Hepatocyte (in vitro differentiated cells): Measurements from ENCODE around the gene TH. TPM values are rescaled to one million over a fixed set of nuclear protein-coding genes. Genes with fewer than 3 reads are reported as not detected.
A peak's percentile ranks its signal among the peaks of the same experiment; 100 is the strongest.

Source experiments
- DNase-seq: peaks from one replicate; pipeline ENCODE4 v3.0.0-alpha.2; 2016; ENCODE audit warnings: low spot score
- H2AFZ ChIP-seq: fragments of 200-600 bp; sonication (generic); 2 replicates; pipeline ENCODE4 v1.6.0; 2016; ENCODE audit warnings: antibody characterized with exemption, mild to moderate bottlenecking
- H3K27ac ChIP-seq: fragments of 200-600 bp; sonication (generic); 2 replicates; pipeline ENCODE4 v1.5.1; 2016; ENCODE audit warnings: mild to moderate bottlenecking
- H3K27me3 ChIP-seq: fragments of 200-600 bp; sonication (generic); 2 replicates; pipeline ENCODE4 v1.6.1; 2016
- H3K36me3 ChIP-seq: fragments of 200-600 bp; sonication (generic); replicated peaks from 2 replicates; pipeline ENCODE4 v1.5.1; 2016; ENCODE audit warnings: low read depth; ENCODE audit not compliant: insufficient read depth
- H3K4me1 ChIP-seq: fragments of 200-600 bp; sonication (generic); 2 replicates; pipeline ENCODE4 v1.5.1; 2016; ENCODE audit warnings: mild to moderate bottlenecking, moderate library complexity; ENCODE audit not compliant: insufficient read depth
- H3K4me2 ChIP-seq: fragments of 200-600 bp; sonication (generic); 2 replicates; pipeline ENCODE4 v1.6.0; 2016
- H3K4me3 ChIP-seq: fragments of 200-600 bp; sonication (generic); 2 replicates; pipeline ENCODE4 v1.5.1; 2016; ENCODE audit warnings: mild to moderate bottlenecking
- H3K79me2 ChIP-seq: fragments of 200-600 bp; sonication (generic); 2 replicates; pipeline ENCODE4 v1.6.0; 2017; ENCODE audit warnings: mild to moderate bottlenecking
- H3K9me2 ChIP-seq: fragments of 200-600 bp; sonication (generic); replicated peaks from 2 replicates; pipeline ENCODE4 v1.6.0; 2017; ENCODE audit warnings: mild to moderate bottlenecking; ENCODE audit not compliant: insufficient read depth
- H3K9me3 ChIP-seq: fragments of 200-600 bp; sonication (generic); 2 replicates; pipeline ENCODE4 v1.5.1; 2016; ENCODE audit warnings: low read depth, mild to moderate bottlenecking
- H4K20me1 ChIP-seq: fragments of 200-600 bp; sonication (generic); 2 replicates; pipeline ENCODE4 v1.6.0; 2016; ENCODE audit warnings: mild to moderate bottlenecking; ENCODE audit not compliant: insufficient read depth, poor library complexity, severe bottlenecking
- EZH2 ChIP-seq: fragments of 200-600 bp; sonication (generic); IDR thresholded peaks from 2 replicates; pipeline ENCODE4 v1.6.1; 2016; ENCODE audit warnings: antibody characterized with exemption, mild to moderate bottlenecking, borderline replicate concordance
- EZH2phosphoT487 ChIP-seq: fragments of 200-600 bp; sonication (generic); IDR thresholded peaks from one replicate; pipeline ENCODE4 v1.6.1; 2018; ENCODE audit warnings: antibody characterized with exemption, mild to moderate bottlenecking, low read depth, moderate library complexity; ENCODE audit not compliant: unreplicated experiment, severe bottlenecking
- WGBS: methylation state at CpG from one replicate; pipeline ENCODE4 v1.1.6; 2016; ENCODE audit warnings: low lambda C conversion rate; ENCODE audit errors: missing lambda C conversion rate; 5-methylcytosine and 5-hydroxymethylcytosine counted together
- polyA plus RNA-seq: library from polyadenylated mRNA; unstranded; fragments of >200 nt; fragmentation: Nextera tagmentation; extraction: Ambion mirVana; gene quantifications from 2 replicates; pipeline ENCODE4 v1.2.1, GENCODE V29; 2016
- total RNA-seq: library from RNA; depleted of rRNA; stranded (reverse); fragments of >200 nt; gene quantifications from 2 replicates; pipeline ENCODE4 v1.2.3, GENCODE V29; 2014
- TF ChIP-seq, protein P1 (sequence below): fragments of 200-600 bp; sonication (generic); IDR thresholded peaks from 2 replicates; pipeline ENCODE4 v1.5.1; 2016; ENCODE audit warnings: antibody characterized with exemption, mild to moderate bottlenecking; ENCODE audit not compliant: poor library complexity

TH gene
- total and polyA plus RNA-seq, 2 experiments from 2014 or later, result 2.6 to 15.3 TPM

DNA sequence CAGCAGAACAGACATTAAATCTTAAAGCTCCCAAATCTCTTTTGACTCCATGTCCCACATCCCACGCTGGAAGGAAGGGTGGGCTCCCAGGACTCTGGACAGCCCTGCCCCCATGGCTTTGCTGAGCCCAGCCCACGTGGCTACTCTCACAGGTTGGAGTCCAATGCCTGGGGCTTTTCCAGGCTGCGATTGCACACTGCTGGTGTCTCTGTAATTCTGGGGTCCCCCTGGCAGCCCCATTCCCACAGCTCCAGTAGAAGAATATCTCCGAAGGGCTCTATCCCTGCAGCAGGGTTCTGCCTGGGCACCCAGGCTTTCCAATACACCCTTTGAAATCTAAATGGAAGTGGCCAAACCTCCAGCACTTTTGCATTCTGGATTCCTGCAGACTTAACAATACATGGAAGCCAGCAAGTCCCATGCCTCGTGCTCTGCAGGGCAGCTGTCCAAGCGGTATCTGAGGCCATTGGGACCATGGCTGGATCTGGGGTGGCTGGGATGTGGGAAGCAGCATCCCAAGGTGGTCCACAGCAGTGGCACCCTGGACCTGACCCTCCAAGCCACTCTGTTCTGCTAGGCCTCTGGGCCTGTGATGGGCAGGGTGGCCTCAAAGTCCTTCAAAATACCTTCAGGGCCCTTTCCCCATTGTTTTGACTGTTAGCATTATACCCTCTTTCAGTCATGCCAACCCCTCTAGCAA, 47.9 kb upstream of the TH start:
- WGBS, result 81% methylated on average over 6 of the region's 6 CpGs
- peaks cover 15% of the 10 kb centered on the region for H3K4me1 ChIP-seq
- no peaks in the 10 kb centered on the region for H3K27me3 ChIP-seq
- TF ChIP-seq EZH2 (no peak), EZH2phosphoT487 (no peak)
- TF ChIP-seq, protein P1, sequence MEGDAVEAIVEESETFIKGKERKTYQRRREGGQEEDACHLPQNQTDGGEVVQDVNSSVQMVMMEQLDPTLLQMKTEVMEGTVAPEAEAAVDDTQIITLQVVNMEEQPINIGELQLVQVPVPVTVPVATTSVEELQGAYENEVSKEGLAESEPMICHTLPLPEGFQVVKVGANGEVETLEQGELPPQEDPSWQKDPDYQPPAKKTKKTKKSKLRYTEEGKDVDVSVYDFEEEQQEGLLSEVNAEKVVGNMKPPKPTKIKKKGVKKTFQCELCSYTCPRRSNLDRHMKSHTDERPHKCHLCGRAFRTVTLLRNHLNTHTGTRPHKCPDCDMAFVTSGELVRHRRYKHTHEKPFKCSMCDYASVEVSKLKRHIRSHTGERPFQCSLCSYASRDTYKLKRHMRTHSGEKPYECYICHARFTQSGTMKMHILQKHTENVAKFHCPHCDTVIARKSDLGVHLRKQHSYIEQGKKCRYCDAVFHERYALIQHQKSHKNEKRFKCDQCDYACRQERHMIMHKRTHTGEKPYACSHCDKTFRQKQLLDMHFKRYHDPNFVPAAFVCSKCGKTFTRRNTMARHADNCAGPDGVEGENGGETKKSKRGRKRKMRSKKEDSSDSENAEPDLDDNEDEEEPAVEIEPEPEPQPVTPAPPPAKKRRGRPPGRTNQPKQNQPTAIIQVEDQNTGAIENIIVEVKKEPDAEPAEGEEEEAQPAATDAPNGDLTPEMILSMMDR, result no peak
- H3K4me2 ChIP-seq, result no peak overlapping the region
- no peaks in the 10 kb centered on the region for H4K20me1 ChIP-seq
- DNase-seq, result no peak
- H3K36me3 ChIP-seq, result no peaks in the 10 kb centered on the region
- H3K9me2 ChIP-seq, result no peaks in the 10 kb centered on the region
- no peaks in the 10 kb centered on the region for H3K9me3 ChIP-seq
- H3K27ac ChIP-seq, result peak overlapping the region; percentile 57
- H3K4me3 ChIP-seq, result no peak overlapping the region
- H3K79me2 ChIP-seq, result no peaks in the 10 kb centered on the region
- no peak overlapping the region for H2AFZ ChIP-seq

DNA sequence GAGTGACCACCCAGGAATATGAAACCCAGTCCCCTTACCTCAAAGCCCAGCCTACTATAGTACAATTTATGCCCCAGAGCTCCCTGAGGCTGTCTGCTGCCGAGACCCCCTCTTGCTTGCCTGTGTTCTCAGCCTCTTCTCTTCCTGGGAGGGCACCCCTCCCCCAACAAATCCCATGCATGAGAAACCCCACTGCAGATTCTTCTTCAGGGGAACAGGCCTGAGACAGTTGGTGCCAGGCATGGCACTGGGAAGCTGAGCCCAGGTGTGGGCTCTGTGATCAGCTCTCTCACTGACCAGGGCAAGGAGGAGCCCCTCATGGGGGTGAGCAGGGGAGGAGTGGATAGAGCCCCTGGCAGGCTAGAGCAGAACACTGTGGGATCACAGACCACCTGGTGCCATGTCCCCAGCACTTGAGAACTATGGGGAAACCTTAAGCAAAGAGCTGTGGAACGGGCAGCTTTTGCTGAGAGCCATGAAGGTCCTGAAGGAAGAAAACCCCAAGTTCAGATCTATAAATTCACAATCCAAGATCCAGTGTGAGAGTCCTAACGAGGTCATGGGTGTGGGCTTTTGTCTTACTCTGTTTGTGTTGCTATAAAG, 46.5 kb upstream of the TH start:
- H3K27ac ChIP-seq, result no peak overlapping the region
- H3K4me1 ChIP-seq, result peaks cover 27% of the 10 kb centered on the region
- no peaks in the 10 kb centered on the region for H4K20me1 ChIP-seq
- no peak overlapping the region for H3K4me2 ChIP-seq
- H3K9me2 ChIP-seq, result no peaks in the 10 kb centered on the region
- 64% methylated on average over 3 of the region's 3 CpGs for WGBS
- no peak overlapping the region for H2AFZ ChIP-seq
- no peaks in the 10 kb centered on the region for H3K79me2 ChIP-seq
- no peaks in the 10 kb centered on the region for H3K36me3 ChIP-seq
- H3K27me3 ChIP-seq, result no peaks in the 10 kb centered on the region
- TF ChIP-seq EZH2phosphoT487 (no peak), EZH2 (no peak)
- TF ChIP-seq, protein P1, result no peak
- H3K4me3 ChIP-seq, result no peak overlapping the region
- H3K9me3 ChIP-seq, result no peaks in the 10 kb centered on the region
- DNase-seq, result no peak

DNA sequence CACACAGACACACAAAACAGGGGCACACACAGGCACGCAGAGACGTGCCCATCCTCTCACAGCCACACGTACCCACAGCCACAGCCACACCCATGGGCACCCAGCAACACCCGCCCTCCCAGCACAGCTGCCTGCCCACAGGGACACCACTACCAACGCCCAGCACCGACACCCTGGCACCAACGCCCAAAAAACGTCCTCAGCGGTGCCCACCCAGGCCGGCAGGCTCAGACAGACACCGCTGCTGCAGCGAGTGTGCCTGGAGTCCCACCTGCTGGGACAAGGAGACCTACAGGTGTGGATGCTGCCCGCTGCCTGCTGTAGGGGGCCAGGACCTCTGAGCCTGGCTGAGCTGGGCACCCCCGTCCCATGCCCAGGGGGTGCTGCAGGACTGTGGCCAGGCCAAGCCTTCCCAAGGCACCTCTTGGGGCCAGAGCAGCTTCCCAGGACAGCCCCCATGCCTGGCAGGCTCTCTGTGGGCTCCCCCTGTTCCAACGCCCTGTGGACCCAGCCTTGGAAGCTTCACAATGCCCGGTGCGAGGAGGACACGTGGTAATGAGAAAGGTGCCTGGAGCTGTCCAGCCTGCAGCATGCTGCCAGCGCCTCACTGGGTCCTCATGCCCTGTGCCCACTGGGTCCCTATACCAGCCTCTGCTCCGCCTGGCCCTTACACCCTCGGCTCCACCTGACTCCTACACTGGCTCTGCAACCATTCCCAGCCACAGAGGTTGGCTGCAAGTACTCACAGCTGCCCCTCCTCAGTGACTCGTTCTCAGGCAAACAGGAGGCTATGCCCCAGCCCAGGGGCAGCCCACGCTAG, 45.8 kb upstream of the TH start:
- Histone ChIP-seq H3K4me2 (no peak overlapping the region), H4K20me1 (no peaks in the 10 kb centered on the region), H3K27me3 (no peaks in the 10 kb centered on the region), H3K4me1 (peaks cover 34% of the 10 kb centered on the region), H3K27ac (no peak overlapping the region), H3K4me3 (no peak overlapping the region), H3K79me2 (no peaks in the 10 kb centered on the region), H3K9me2 (no peaks in the 10 kb centered on the region), H3K36me3 (no peaks in the 10 kb centered on the region), H3K9me3 (no peaks in the 10 kb centered on the region), H2AFZ (no peak overlapping the region)
- WGBS, result 84% methylated on average over 23 of the region's 23 CpGs
- TF ChIP-seq, protein P1, result no peak
- TF ChIP-seq EZH2 (no peak), EZH2phosphoT487 (no peak)
- DNase-seq, result no peak
